Fibroblast of mammary gland (primary cell): ENCODE measurements around the gene MPHOSPH10.

Experiments
- DNase-seq: peaks from one replicate; pipeline ENCODE4 v3.0.0-alpha.2; 2010; ENCODE audit warnings: low read depth
- H3K4me3 ChIP-seq: 2 replicates; pipeline ENCODE4 v1.5.1; 2011; ENCODE audit warnings: low read depth, mild to moderate bottlenecking, low read length, moderate library complexity; ENCODE audit not compliant: control insufficient read depth
- CTCF ChIP-seq: conservative IDR thresholded peaks from 2 replicates; pipeline ENCODE4 v1.5.1; 2011; ENCODE audit warnings: low read depth, low read length, inconsistent platforms; ENCODE audit not compliant: control insufficient read depth, insufficient read depth

The MPHOSPH10 gene

GRCh38 chr2:71120195-71120594 is 10.2 kb upstream of the MPHOSPH10 start:
- no peak for TF ChIP-seq CTCF
- peak; percentile 16 for DNase-seq

GRCh38 chr2:71121479-71121878 is 9.0 kb upstream of the MPHOSPH10 start:
- TF ChIP-seq CTCF: no peak
- no peak for DNase-seq
- H3K4me3 ChIP-seq: no peak overlapping the region

More at GRCh38 chr2:71120195-71120594, 10.2 kb upstream of the MPHOSPH10 start:
- no peak overlapping the region for H3K4me3 ChIP-seq

GRCh38 chr2:71122387-71123298 is 7.8 kb upstream of the MPHOSPH10 start:
- DNase-seq: peak; percentile 49
- no peak overlapping the region for H3K4me3 ChIP-seq
- no peak for TF ChIP-seq CTCF

- no peak for TF ChIP-seq CTCF
- no peak overlapping the region for H3K4me3 ChIP-seq
Observed at GRCh38 chr2:71125506-71126294, 4.7 kb upstream of the MPHOSPH10 start.

GRCh38 chr2:71126957-71127356 is 3.5 kb upstream of the MPHOSPH10 start:
- DNase-seq: no peak
- TF ChIP-seq CTCF: no peak
- H3K4me3 ChIP-seq: no peak overlapping the region

More at GRCh38 chr2:71125506-71126294, 4.7 kb upstream of the MPHOSPH10 start:
- DNase-seq: no peak

GRCh38 chr2:71129114-71129901 is 1.1 kb upstream of the MPHOSPH10 start:
- no peak for DNase-seq
- peak overlapping the region; percentile 98 for H3K4me3 ChIP-seq
- TF ChIP-seq CTCF: no peak
